C4-2B (cell line): Measurements from ENCODE around the gene GALNT7.

ENCODE experiments used
- CTCF ChIP-seq: fragments of 450-650 bp; conservative IDR thresholded peaks from 2 replicates; pipeline ENCODE4 v1.5.1; 2017; ENCODE audit warnings: mild to moderate bottlenecking
- ZFX ChIP-seq: fragments of 450-650 bp; IDR thresholded peaks from 2 replicates; pipeline ENCODE4 v1.6.1; 2017

GRCh38 chr4:173256825-173257224, 88.2 kb downstream of the GALNT7 start:
- TF ChIP-seq CTCF (no peak), ZFX (no peak)
